Stimulated activated CD8-positive, alpha-beta memory T cell treated with anti-CD3 and anti-CD28 coated beads, Interleukin-7, amount 100 ng/mL, for 1 hour (primary cell): ENCODE measurements around the gene PMM2.
"Not testable (repeated sequence)": the region's sequence is repeated elsewhere in the genome, so short reads cannot be mapped to it uniquely, and the experiment has no call there.

Experiments used
- DNase-seq, 2 donors: peaks; one replicate each; pipeline ENCODE4 v3.0.0-alpha.2; 2020; ENCODE audit warnings: low read depth in 2 of 2

PMM2 gene

DNA sequence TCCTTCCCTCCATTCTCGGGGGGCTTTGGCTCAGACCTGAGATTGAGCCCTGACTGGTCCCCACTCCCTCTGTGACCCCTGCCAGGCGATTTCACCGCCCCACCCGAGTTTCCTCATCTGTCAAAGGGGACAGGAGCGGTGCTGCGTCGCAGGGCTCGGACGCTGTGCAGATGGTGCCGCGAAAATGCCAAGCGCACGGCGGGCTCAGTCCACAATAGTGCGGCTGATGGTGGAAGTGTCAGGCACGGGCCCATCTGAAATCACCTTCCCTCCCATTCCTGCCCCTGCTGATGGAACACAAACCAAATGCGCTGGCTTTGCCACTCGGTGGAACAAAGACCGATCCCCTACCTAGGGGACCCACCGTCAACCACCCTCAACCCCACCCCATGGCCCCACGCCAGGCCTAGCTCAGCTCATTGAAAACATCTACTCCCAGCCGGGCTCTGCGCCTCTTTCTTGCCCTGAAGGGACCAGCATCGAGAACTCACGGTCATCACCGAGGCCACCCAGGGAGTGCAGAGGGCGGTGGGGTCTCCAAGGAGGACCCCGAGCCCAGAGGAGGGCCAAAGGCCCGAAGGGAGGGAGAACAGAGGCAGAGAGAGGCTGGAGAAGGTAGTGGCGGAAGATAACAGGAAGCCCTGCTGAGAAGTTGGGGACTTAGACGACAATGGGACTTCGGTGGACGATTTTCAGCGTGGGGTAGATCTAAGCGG lies 69.7 kb downstream of the PMM2 start:
- DNase-seq: no peak

DNA sequence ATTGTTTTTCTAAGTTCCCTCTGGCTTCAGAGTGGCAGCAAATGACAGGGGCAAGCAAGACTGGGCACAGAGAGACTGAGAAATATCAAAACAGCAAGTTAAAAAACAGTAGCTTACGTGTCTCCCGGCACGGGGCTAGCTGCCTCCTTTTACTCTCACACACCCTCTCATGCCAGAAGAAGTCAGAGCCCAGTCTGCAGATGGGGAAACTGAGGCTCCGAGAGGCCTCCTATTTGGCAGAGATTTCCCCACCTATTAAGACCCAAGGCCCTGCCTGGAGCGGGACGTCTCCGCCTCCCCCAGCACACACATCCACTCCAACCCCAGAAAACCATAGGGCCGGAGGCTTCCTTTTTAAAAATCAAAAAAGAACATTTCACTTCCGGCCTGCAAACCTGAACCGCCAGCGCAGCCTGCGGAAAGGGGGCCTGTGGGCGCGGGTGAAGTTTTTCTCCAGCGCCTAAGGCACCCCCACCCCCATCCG lies 70.3 kb downstream of the PMM2 start:
- DNase-seq: peak in 1 of 2 donors; percentile 24

DNA sequence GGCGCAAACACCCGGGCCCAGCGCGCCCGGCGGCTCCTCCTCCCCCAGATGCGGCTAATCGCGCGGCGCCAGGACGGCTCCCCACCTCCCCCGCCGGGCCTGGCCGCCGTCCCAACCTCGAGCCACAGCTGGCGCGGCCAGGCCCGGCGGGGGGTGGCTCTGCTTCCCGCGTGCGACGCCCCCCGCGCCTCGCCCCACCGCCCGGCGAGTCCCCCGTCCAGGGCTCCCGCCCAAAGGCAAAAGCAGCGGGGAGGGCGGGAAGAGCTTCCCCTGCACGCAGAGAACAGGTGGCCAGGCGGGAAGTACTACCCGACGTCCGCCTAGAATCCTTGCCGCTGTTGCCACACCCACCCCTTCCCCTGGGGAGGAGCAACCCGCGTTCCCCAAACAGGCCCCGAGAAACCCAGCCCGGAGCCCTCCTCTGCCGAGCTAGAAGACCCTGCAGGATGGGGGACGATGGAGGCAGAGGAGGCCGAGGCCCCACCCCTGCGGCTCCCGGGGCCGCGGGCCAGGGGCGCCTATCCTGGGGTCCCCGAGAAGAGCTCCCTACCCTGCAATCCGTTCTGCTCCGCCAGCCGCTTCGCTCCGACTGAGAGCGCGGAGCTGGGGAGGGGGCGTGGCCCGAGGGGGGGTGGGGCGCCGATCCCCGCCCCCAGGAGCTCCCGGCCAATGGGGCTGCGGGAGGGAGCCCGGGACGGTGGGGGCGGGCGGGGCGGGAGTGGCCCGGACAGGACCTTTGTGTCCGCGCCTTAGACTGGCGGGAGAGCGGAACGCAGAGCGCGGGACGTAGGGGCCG lies 71.0 kb downstream of the PMM2 start, which contains the start of gene CARHSP1:
CARHSP1 (minus strand) TSS at position 591 of the 796 bp plus-strand sequence. CDS start 9,678 bp downstream, outside the sequence.
- DNase-seq: peak; percentile 51 to 60

DNA sequence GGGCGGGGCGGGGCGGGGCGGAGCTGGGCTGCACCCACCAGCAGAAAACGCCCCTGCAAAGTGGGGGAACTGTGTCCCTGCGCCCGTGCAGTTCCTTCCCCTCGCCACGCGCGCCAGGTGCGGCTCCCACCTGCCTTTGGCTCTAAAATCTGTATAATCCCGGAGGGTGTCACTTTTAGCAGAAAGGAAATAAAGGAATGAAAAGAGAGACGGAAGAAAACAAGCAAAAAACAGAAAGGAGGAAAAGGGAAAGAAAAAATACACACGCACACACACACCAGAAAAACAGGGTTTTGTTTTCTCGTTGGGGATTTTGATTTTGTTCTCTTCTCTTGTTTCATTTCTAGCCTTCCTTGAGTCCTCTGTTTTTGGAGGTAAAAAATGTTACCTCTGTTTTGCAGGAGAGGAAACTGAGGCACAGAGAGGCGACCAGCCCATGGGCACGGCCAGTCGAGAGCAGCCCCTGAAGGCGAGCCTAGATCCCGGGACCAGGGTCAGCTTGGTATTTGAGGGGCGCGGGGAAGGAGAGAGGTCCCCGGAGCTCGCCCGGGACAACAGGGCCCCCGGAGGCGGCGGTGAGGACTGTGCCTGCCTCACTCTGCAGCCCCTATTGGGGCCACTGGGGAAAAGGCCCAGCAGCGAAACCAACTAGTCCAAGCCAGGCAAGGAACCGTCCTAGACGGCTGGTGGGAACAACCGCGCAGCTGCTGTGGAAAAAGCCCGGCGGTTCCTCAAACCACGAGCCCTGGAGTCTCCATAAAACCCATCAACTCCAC lies 71.8 kb downstream of the PMM2 start:
- no peak for DNase-seq

DNA sequence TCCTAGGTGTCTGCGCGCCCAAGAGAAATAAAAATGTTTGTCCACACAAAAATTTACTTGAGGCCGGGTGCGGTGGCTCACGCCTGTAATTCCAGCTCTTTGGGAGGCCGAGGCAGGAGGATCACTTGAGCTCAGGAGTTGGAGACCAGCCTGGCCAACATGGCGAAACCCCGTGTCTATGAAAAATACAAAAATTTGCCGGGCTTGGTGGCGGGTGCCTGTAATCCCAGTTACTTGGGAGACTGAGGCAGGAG lies 72.3 kb downstream of the PMM2 start:
- DNase-seq: not testable (repeated sequence)

DNA sequence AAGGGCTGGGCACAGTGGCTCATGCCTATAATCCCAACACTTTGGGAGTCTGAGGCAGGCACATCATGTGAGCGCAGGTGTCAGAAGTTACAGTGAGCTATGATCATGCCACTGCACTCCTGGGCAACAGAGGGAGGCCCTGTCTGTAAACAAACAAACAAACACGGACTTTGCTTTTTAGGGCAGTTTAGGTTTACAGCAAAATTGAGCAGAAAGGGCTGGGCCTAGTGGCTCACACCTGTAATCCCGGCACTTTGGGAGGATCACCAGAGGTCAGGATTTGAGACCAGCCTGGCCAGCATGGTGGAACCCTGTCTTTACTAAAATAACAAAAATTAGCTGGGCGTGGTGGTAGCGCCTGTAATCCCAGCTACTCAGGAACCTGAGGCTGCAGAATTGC lies 74.4 kb downstream of the PMM2 start:
- DNase-seq: no peak

DNA sequence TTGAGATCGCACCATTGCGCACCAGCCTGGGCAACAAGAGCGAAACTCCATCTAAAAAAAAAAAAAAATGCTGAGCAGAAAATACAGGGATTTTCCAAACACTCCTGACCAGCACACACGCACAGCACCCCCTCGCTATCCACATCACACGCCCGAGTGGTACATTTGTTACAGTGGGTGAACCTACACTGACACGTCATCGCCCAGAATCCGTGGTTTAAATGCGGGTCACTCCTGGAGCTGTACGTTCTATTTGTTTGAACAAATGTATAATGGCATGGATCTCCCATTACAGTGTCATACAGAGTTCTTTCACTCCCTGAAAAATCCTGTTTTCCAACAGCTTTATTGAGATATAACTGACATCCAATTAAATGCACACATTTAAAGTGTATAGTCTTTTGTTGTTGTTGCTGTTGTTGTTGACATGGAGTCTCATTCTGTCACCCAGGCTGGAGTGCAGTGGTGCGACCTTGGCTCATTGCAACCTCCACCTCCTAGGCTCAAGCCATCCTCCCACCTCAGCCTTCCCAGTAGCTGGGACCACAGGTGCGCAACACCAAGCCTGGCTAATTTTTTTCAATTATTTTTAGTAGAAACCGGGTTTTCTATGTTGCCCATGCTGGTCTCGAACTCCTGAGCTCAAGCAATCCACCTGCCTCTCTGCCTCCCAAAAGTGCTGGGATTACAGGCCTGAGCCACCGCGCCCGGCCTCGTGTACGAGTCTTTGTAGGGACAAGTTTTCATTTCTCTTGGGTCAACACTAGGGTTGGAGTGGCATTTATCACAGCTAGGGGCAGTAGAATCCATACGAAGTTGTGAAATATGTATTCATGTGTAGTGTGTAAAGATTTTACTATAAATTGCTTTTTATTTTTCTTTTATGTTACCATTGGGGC lies 75.6 kb downstream of the PMM2 start:
- no peak for DNase-seq

DNA sequence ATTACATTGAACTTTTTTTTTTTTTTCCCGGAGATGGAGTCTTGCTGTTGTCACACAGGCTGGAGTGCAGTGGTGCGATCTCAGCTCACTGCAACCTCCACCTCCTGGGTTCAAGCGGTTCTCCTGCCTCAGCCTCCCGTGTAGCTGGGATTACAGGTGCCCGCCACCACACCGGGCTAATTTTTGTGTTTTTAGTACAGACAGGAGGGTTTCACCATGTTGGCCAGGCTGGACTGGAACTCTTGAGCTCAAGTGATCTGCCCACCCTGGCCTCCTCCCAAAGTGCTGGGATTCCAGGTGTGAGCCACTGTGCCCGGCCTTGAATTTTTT lies 76.2 kb downstream of the PMM2 start:
- not testable (repeated sequence) for DNase-seq

DNA sequence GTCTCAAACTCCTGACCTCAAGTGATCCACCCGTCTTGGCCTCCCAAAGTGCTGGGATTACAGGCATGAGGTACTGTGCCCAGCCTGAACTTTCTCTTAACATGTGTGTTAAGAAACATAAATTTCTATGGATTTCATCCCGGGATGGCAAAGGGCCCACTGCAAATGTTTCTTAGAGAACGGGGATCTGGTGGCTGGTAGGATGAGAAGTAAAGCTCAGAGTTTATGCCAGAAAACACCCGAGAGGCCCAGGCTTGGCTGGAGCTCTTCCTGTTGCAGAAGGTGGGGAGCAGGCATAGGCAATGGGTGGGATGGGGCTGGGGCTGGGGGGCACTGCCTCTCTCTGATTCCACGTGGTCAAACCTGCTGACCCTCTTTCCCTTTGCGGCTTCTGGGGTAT lies 76.7 kb downstream of the PMM2 start:
- DNase-seq: no peak

DNA sequence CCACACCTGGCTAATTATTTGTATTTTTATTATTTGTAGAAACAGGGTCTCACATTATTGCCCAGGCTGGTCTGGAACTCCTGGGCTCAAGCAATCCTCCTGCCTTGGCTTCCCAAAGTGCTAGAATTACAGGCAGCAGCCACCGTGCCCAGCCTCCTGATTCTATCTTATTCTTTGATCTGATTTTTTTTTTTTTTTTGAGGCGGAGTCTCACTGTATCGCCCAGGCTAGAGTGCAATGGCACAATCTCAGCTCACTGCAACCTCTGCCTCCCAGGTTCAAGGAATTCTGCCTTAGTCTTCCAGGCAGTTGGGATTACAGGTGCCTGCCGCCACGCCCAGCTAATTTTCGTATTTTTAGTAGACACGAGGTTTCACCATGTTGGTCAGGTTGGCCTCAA lies 77.7 kb downstream of the PMM2 start:
- not testable (repeated sequence) for DNase-seq

DNA sequence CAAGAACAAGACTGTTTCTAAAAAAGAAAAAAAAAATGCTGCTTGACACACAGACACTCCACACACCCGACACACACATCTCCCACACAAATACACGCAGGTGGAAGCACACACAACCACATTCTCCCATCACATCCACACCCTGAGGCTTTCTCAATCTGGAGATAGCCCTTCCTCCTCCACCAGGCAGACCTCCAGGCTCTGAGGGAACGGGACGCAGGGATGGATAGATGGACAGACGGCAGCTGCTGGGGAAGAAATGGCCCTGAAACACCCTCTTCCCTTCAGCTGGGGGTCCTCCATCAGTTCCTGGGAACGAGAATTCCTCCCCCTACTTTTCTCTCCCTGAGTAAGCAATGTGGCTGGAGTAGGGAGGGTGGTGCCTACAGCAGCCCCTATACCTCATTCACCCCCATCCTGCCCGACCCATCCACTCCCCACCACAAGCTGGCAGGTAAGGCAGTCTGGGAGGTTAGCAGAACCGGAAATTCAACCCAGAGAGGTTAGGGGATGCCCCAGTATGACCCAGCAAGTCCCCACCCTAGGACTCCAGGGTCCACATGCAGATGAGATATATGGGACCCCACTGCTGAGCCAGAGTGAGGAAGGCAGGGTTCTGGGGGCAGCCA lies 80.4 kb downstream of the PMM2 start:
- DNase-seq: no peak

DNA sequence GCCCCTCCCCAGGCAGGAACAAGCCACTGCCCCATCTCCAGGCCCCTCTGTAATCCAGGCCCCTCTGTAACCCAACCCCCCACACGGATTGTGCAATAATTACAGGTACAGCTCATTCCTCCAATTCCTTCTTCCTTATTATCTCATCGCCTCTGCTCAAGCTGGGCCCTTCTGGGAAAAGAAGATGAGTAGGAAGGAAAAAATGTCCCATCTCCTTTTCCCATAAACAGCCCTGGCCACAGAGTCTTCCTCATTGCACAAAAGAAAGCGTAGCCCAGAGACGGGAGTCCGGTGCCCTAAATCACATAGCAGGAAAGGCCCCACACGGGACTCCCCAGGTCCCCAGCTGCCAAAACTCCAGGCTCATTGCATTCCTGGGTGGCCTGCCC lies 80.9 kb downstream of the PMM2 start:
- no peak for DNase-seq

DNA sequence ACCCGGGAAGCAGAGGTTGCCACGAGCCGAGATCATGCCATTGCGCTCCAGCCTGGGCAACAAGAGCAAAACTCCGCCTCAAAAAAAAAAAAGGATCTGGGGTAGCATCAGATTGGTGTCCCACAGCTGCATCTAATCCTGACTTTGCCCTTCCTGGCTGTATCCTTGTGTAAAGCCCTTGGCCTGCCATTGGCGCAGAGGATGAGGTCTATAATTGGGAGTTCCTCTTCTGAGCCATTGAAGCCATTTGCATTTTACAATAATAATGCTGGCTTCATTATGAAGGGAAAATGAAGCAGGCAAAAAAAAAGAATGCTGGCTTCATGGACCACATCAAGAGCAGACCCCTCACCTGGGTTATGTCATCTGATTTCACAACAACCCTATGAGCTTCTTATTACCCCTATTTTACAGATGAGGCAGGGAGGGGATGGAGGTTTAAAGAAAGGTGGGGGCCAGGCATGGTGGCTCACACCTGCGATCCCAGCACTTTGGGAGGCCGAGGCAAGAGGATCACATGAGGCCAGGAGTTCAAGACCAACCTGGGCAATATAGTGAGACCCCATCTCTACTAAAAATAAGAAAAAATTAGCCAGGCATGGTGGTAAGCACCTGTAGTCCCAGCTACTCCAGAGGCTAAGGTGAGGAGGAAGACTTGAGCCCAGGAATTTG lies 83.3 kb downstream of the PMM2 start:
- no peak for DNase-seq

DNA sequence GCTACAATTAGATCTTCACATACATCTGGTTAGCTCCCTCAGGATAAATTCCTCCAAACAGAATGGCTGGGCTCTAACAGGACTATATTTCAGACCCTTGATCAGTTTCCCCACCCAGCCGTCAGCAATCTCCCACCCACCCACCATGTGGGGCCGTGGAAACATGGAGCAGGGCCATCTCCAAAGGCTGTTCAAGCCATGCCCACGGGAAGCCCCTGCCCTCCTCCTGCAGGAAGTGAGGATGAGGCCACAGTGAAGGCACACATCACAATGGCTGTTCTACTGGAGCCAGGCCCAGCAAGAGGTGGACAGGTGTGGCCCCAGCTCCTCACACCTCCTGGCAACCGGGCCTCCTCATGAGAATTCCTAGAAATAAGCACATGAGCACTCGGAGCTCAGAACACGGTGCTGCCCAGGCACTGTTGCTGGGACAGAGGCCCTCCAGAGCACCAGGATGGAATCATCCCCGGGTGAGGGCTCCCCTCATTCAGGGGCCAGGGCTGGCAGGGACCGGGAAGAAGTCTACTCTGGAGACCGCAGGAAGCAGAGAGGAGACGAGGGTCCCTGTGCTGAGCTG lies 84.5 kb downstream of the PMM2 start, which contains the start of gene LITAFD:
LITAFD (plus strand) TSS at position 311 of the 577 bp plus-strand sequence. CDS start 2,005 bp downstream, outside the sequence.
- no peak for DNase-seq

DNA sequence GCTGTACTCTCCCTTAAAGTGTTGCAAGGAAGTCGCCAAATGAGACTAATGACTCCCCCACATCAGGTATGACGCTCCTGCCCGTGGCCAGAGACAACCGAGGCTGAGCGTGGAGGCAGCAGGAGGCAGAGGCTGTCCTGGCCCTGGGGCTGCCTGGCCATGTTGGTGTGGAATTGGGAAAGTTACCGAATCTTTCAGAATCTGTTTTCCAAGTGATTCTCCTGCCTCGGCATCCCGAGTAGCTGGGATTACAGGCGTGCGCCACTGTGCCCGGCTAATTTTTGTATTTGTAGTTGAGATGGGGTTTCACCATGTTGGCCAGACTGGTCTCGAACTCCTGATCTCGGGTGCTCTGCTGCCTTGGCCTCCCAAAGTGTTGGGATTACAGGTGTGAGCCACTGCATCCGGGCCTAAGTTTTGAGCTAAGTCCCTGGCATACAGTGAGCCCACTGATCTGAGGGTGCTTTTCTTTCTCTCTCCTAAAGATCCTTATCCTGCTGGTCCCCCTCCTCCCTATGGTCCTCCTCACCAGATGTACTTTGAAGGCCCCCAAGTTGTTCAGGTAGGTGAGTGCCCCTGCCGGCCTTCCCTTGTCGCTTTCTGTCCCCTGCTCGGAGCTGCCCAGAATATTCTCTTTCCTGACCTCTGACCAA lies 85.2 kb downstream of the PMM2 start:
- no peak for DNase-seq

DNA sequence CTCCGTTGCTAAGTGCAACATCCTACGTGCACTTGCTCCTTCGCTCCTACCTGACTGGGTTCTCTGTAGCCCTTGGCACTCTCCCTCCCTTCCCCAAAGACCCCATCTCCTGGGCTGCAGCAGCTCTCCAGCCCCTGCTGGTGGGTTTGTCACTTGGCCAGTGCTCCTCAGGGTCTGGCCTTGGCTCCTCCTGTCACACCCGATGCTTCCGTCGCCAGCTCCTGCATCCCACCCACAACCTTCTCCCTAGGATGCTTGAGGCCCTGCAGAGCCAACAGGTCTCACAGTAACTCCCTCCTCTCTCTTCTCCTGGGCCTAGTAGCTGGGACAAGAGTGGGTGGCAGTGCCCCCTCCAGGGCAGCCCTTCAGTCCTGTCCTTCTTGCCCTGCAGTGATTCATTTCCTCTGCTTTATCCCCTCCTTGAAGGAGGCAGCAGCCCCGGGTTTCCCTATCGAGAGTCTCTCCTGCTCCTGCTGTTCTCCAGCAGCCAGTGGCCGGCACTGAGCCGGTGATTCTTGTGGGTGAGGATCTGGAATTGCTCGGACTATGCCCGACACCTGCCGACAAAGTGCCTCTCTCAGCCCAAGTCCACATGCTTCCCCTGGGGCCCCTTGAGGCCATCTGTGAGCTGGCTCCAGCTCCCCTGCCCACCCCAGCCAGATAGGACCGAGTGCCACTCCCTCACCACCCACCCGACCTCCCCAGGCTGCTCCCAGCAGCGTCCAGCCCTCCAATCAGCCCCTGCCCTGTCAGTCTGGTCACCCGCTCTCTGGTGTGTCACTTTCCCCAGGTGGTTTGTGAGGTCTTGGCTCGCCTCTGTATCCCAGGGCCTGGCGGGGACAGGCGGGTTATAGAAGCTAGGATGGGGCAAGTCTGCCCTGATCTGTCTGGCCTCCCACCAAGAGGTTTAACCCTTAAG lies 88.3 kb downstream of the PMM2 start:
- no peak for DNase-seq

DNA sequence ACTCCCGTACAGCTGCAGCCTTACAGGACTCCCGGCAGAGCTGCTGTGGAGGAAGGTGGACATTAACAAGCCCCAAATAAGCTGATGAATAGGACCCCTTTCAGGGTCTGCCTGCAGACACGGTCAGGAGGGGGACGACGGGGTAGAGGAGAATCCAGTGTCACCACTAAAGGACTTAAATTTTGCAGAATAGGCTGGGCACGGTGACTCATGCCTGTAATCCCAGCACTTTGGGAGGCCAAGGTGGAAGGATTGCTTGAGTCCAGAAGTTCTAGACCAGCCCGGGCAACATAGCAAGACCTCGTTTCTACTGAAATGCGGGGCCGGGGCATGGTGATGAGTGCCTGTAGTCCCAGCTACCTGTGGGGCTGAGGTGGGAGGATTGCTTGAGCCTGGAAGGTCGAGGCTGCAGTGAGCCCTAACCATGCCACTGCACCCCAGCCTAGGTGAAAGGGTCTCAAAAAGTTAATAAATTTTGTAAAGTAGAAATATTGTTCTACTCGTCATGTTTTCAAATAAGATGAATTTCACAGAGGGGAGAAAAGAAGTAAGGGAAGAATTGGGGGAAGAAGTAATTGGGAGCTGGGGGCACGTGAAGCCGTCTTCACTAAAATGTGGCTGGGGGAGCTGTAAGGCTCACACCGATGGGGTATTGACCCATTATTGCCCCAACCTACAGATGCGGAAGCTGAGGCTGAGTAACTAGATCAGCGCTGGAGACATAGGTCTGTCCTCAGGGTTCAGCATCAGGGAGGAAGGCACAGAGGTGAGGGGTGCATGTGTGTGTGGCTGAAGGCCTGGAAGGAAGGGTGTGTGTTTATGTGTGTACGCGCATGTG lies 89.2 kb downstream of the PMM2 start:
- no peak for DNase-seq

DNA sequence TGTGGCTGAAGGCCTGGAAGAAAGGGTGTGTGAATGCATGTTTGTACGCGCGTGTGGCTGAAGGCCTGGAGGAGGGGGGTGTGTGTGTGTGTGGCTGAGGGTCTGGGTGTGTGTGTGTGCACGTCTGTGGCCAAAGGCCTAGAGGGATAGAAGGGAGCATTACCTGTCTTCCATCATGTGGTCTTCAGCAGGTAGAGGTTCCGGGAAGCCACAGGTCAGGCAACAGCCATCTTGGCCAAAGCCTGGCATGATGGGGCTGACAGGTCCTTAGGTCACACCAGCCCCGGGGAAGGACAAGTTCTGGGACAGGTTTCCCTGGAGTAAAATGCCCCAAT lies 89.8 kb downstream of the PMM2 start:
- no peak for DNase-seq
